ENCODE results near the gene DYRK1B.

Gene DYRK1B

DNA sequence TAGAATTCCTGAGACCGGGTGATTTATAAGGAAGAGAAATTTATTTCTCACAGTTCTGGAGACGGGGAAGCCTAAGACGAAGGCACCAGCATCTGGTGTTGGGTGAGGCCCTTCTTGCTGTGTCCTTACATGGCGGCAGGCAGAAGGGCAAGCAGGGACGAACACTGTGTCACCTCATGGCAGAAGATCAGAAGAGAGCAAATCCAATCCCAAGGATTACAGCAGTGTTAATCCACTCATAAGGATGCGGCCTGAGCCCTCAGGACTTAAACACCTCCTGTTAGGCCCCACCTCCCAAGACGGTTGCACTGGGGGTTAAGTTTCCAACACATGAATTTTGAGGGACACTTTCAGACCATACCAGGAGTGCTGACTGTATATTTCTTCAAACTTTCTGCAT, 18.9 kb upstream of the DYRK1B start:
- DNase-seq = no peak

- no peak for DNase-seq
Observed at GRCh38 chr19:39850892-39851291, 16.9 kb upstream of the DYRK1B start.

GRCh38 chr19:39848392-39848791, 14.4 kb upstream of the DYRK1B start:
- DNase-seq = no peak

GRCh38 chr19:39847525-39847924, 13.6 kb upstream of the DYRK1B start:
- no peak for DNase-seq

- DNase-seq = no peak
Observed at GRCh38 chr19:39846678-39847486, 12.9 kb upstream of the DYRK1B start.

DNA sequence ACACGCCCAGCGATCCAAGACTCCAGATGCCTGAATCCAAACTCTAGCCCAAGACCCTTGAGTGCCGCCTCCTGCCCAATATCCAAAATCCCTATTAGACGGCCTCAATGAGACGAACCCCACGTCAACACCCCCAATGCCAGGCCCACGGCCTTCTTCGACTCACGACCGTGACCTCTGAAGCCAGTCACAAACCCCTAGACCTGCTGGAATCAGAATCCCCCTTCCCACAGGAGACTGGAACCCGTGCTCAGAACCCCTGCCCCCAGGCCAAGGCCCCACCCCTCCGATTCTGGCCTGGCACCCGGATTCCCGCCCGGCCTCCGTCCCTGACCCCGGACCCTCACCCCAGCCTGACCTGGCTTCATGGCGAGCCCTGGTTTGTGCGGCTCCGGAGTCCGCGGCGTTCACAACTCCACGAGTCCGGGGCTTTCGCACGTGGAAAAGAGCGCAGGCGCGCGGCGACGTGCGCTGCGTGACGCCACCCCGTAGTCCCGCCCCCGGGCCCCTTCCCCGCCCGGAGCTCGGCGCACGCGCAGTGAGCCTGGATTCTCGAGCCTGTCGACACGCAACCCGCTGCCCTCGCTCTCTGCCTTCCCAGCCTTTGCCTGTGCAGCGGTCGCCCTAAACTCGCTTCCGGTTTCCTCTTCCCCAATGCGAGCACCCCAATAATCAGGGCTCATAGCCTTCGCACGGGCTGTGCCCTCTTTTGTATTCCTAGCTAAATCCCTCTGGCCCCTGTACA, 12.1 kb upstream of the DYRK1B start, which contains the start of gene FBL:
Gene FBL (minus strand): TSS at position 447 of the 745 bp plus-strand sequence. CDS start 79 bp downstream, at position 368.
- peak; percentile 91 for DNase-seq

GRCh38 chr19:39845584-39845932, 11.6 kb upstream of the DYRK1B start:
- peak; percentile 33 for DNase-seq

DNA sequence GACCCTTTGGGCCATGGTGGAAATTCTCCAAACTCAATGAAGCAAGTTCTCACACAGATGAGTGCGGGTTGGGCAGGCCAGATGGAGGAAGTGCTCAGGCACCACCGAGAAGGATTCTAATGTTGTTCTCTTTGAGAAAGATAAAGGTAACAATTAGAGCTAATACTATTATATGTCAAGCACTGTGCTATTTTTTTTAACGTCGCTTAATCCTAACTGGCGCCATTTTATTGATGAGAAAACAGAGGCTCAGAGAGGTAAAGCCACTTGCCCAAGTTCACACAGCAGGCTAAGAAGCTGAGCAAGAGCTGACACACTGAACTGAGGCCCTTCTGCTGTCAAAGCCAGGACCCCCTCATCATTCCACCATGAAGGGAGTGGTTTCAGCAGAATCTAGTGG, 11.2 kb upstream of the DYRK1B start:
- no peak for DNase-seq

GRCh38 chr19:39843919-39844793, 10.2 kb upstream of the DYRK1B start:
- no peak for DNase-seq

- DNase-seq = no peak
Observed at GRCh38 chr19:39842693-39843435, 8.9 kb upstream of the DYRK1B start.

GRCh38 chr19:39841041-39841440, 7.1 kb upstream of the DYRK1B start:
- no peak for DNase-seq

- DNase-seq = no peak
Observed at GRCh38 chr19:39840492-39840891, 6.5 kb upstream of the DYRK1B start.

DNA sequence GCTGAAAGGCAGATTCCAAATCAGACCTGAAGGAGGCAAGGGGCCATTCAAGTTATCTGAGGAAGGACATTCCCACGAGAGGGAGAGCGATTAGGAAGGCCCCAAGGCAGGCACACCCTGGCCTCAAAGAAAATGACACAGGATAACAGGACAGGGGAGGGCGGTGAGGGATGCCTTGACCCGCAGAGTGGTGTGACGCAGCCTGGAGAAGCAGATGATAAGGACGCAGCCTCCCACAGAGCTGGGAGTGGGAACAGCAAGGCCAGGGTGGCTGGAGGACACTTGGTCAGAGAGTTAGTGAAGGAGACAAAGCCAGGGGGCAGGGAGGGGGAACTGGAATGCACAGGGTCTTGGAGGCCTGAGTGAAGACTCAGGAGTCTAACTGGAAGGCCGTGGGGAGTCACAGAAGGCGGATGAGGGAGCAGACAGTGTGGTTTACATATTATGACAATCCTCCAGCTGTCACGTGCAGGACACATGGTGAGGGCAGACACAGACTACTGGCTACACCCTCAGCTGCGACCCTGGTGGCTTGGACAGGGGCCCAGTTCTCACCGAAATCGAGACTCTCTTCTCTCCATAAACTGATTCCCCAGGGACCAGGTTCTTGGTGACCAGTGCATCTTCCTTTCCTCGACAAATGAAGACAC, 5.8 kb upstream of the DYRK1B start:
- no peak for DNase-seq

- DNase-seq = no peak
Observed at GRCh38 chr19:39838569-39838968, 4.6 kb upstream of the DYRK1B start.

GRCh38 chr19:39837978-39838377, 4.0 kb upstream of the DYRK1B start:
- no peak for DNase-seq

DNA sequence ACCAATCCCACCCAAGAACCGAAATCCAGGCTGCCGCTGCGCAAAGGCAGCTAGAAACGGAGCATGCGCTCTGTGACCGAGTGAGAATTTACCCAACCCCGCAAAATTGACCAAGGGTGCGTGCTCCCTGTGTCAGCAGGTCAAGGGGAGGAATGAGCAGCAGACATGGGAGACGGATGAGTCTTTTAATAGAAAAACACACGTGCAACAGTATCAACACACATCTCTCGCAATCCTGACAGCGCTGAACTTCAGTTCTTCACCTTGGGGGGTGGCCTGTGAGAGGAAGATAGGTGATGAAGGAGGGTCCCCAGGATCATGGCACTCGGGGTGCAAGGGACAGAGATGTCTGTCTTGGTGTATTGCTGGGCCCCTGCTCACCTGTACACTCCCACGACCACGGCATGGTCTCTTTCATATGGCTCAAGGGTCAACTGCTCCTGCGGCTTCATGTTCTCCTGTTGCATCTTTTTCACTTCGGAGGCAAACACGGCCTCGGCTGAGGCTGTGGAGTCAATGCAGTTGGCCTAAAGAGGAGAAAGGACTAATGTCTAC, 402 bp upstream of the DYRK1B start:
- no peak for DNase-seq

DNA sequence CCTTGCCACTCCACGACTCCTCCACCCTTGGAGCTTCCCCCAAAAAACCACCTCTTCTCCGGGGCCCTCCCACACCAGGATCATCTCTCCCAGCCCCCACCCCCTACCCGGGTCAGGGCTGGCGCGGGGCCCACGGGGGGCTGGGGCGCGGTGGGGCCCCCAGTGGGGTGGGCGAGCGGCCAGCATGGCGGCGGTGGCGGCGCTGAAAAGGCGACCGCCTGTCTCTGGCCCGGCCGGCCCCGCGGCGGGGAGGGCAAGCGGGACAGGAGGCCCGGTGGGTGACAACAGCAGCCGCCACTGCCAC, 850 bp downstream of the DYRK1B start:
- no peak for DNase-seq

DNA sequence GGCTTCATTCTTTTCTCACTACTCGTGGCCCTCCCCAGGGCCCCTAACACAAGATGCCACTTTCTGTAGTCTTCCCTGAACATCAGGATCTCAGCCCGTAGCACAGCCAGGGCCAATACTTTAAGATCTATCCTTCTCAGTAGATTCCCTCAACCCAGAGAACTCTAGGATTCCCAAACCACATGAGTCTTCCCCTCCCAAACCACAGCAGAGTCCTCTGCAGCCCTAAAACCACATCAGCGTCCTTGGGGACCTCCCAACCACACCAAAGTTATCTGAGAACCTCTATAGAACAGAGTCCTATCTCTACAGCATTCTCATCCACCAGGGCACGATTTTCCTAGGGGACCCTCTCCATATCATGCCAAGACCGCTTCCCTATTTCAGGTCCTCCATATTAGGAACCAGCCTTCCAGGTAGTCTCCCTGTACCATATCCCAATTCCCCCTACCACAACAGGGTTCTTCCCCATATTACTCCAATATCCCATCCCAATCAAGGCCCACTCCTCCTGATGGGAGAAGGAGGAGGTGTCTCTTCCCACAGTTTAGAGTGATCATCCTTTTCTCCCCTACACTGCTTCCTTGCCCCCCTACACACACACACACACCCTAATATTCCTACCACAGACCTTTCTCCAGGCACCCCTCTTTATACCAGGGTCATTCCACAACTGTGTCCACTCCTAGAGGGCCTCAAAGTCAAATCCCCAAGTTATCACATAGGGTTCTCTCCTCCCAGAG, 1.4 kb downstream of the DYRK1B start:
- no peak for DNase-seq

GRCh38 chr19:39831679-39832078, 2.3 kb downstream of the DYRK1B start:
- no peak for DNase-seq

DNA sequence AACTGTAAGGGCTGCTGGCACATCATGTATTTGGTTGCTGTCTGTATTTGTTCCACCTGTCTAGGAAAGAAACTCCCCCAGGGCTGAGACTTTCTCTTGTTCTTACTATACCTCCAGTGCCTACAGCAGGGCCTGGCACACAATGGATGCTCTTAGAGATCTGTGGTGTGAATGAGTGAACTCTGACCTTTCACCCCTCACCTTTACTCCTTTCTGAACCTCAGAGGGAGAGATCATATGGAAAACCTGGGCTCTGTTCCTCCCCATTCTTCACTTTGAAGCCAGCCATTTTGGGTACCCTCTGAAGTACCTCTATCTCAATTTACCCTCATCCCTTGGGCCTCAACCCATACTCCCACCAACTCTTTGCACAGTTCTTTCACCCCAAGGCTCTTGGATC, 3.1 kb downstream of the DYRK1B start:
- no peak for DNase-seq

DNA sequence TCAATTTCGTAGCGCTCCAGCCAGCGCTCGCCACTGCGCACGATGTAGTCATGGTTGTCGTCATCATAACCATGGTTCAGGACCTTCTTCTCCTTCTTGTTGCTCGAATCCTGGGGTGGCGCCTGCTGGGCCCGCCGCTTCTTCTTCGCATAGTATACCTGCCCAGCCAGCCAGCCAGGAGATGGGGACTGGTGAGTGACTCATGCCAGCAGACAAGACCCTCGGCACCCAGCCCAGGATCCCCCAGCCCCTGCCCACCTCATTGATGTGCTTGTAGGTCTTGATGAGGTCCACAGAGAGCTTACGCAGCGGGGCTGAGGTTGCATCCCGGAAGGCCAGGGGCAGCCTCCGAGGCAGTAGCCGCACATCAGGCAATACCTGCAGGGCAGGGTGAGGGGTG, 3.6 kb downstream of the DYRK1B start:
- DNase-seq = no peak

Measured in NCI-H2171 (cell line).